GM21515 (cell line): Measurements from ENCODE around the gene ENDOU.
"Not testable (repeated sequence)": the region's sequence is repeated elsewhere in the genome, so short reads cannot be mapped to it uniquely, and the experiment has no call there.

ENCODE experiments used
- ATAC-seq: cut with Tn5 transposase; IDR thresholded peaks from one replicate; pipeline ENCODE4 v1.9.1; 2021; ENCODE audit not compliant: unreplicated experiment

The ENDOU gene

DNA sequence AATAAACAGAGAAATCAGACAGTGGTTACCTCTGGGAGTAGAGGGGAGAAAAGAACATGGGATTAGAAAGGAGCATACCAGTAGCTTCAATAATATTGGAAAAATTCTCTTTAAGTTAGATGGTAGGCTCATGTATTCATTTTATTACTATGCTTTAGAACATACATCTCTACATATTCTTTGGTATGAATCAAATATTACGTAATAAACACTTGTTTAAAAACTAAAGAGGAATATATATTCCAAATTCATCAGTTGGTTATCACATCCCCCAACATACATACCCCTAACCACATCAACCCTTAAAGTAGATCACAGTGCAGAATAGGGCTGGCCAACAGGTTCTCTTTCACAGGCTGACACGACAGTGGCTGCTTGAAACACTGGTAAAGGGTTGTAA is 25.0 kb downstream of the ENDOU start:
- no peak for ATAC-seq

GRCh38 chr12:47698631-47699030 is 26.7 kb downstream of the ENDOU start:
- ATAC-seq = no peak

DNA sequence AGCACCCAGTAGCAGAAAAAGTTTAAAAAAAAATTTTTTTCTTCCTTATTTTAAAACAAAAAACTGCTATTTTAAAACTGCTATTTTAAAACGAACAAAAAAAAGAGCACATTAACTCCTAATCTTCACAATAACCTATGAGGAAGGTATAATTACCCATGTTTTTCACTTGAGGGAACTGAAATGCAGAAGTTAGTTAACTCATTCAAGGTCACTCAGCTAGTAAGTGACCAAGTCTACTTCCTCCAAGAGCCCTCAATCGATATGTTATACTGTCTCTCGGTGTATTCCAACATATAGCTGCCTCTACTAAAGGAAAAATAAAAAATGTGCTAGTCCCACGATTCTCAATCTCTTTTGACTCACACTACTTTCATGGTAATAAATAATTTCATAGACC is 27.2 kb downstream of the ENDOU start:
- no peak for ATAC-seq

DNA sequence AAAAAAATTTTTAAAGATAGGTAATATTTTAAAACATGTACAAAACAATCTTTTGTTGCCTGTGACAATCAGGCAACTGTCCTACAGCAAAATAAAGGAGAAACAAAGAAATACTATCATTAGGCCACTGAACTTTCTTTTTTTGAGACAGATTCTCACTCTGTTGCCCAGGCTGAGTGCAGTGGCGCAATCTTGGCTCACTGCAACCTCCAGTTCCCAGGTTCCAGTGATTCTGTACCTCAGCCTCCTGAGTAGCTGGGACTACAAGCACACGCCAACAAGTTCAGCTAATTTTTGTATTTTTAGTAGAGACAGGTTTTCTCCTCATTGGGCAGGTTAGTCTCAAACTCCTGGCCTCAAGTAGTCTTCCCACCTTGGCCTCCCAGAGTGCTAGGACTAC is 36.1 kb downstream of the ENDOU start:
- no peak for ATAC-seq

DNA sequence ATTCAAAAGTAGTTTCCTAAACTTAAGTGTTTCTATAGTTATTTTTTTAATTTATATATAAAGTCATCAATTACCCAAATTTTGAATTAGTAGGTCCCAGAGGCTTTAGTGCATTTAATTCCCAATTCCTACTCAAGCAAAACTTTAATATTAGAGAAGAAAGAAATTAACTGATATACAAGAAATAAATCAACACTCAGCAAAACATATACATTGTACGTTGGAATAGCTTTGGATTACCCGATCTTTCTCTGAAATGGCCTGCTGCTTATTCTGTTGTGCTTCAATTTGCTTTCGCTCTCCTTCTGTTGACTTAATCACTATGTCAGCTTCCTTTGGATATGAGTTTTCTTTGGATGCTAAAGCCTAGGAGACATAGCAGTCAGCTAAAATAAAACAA is 37.7 kb downstream of the ENDOU start:
- no peak for ATAC-seq

GRCh38 chr12:47686645-47687240 is 38.5 kb downstream of the ENDOU start:
- peak; percentile 51 for ATAC-seq

GRCh38 chr12:47679785-47680184 is 45.5 kb downstream of the ENDOU start:
- no peak for ATAC-seq

DNA sequence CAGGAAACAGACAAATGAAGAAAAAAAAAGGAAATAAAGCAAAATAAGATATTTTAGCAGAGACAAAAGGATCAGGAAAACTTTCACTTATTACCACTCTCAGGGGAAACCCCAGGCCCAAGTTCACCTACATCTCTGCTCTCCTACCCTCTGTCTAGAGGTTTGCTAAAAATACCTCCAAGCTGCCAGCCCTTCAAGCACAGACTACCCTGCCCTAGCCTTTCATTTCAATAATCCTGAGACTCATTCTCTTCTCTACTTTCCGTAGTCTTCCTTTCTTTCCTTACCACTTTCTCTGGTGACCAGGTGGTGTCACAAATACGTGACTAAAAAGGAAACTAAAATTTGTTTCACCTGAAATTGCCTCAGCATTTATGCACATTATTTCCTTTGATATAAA is 53.2 kb downstream of the ENDOU start:
- ATAC-seq = no peak

DNA sequence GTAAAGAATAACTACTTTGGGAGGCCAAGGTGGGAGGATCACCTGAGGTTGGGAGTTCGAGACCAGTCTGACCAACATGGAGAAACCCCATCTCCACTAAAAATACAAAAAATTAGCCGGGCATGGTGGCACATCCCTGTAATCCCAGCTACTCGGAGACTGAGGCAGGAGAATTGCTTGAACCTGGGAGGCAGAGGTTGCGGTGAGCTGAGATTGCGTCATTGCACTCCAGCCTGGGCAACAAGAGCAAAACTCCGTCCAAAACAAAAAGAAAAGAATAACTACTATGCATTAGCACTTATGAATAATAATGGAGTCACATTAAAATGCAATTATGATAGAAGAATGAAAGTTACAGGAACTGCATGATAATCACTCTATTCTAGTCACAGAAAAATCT is 57.4 kb downstream of the ENDOU start:
- not testable (repeated sequence) for ATAC-seq
